GM19324 (cell line): ENCODE results near the gene XPNPEP2.

Experiments
- ATAC-seq: cut with Tn5 transposase; IDR thresholded peaks from one replicate; pipeline ENCODE4 v1.9.1; 2021; ENCODE audit warnings: mild to moderate bottlenecking, moderate library complexity; ENCODE audit not compliant: unreplicated experiment, low FRiP score

Gene XPNPEP2

GRCh38 chrX:129738466-129739308 is at the start of gene XPNPEP2:
TSS of gene XPNPEP2 (plus strand) at chrX:129738979. CDS start at chrX:129739214, 235 bp downstream.
- no peak for ATAC-seq

GRCh38 chrX:129689796-129690195 is 49.0 kb upstream of the XPNPEP2 start:
- ATAC-seq, result no peak

- no peak for ATAC-seq
These were observed 48.3 kb upstream of the XPNPEP2 start for GRCh38 chrX:129690435-129690834.

- ATAC-seq, result no peak
These were observed 45.4 kb upstream of the XPNPEP2 start for GRCh38 chrX:129693354-129693753.

- ATAC-seq, result no peak
These were observed 44.0 kb upstream of the XPNPEP2 start for GRCh38 chrX:129694805-129695204.

GRCh38 chrX:129695535-129695934 is 43.2 kb upstream of the XPNPEP2 start:
- no peak for ATAC-seq

- no peak for ATAC-seq
These were observed 42.8 kb upstream of the XPNPEP2 start for GRCh38 chrX:129695937-129696336.

- no peak for ATAC-seq
These were observed 42.2 kb upstream of the XPNPEP2 start for GRCh38 chrX:129696463-129697155.

GRCh38 chrX:129697204-129697829 is 41.5 kb upstream of the XPNPEP2 start:
- no peak for ATAC-seq

- ATAC-seq, result no peak
These were observed 40.6 kb upstream of the XPNPEP2 start for GRCh38 chrX:129698150-129698549.

- no peak for ATAC-seq
These were observed 38.2 kb upstream of the XPNPEP2 start for GRCh38 chrX:129700536-129700935.

GRCh38 chrX:129701624-129702069 is 37.1 kb upstream of the XPNPEP2 start:
- ATAC-seq, result no peak

GRCh38 chrX:129704491-129704890 is 34.3 kb upstream of the XPNPEP2 start:
- ATAC-seq, result no peak

- ATAC-seq, result no peak
These were observed 33.3 kb upstream of the XPNPEP2 start for GRCh38 chrX:129705377-129705925.

- no peak for ATAC-seq
These were observed 32.8 kb upstream of the XPNPEP2 start for GRCh38 chrX:129705988-129706387.

- ATAC-seq, result no peak
These were observed 32.2 kb upstream of the XPNPEP2 start for GRCh38 chrX:129706400-129707072.

GRCh38 chrX:129714581-129714980 is 24.2 kb upstream of the XPNPEP2 start:
- no peak for ATAC-seq

- ATAC-seq, result no peak
These were observed 22.3 kb upstream of the XPNPEP2 start for GRCh38 chrX:129716507-129716906.

- ATAC-seq, result no peak
These were observed 20.9 kb upstream of the XPNPEP2 start for GRCh38 chrX:129717892-129718291.

GRCh38 chrX:129718676-129719075 is 20.1 kb upstream of the XPNPEP2 start:
- no peak for ATAC-seq
